Heart left ventricle (tissue), 13 donors: ENCODE results near the gene DOCK4.

Source experiments
- POLR2A ChIP-seq, 2 donors: fragments of 450-650 bp; IDR thresholded peaks; one replicate each; pipeline ENCODE4 v1.6.1; 2017; ENCODE audit warnings: antibody characterized with exemption in 2 of 2, mild to moderate bottlenecking in 2 of 2, moderate library complexity in 2 of 2
- TF ChIP-seq, protein P1 (sequence below), 12 donors: fragments of 200-600 bp; sonication (generic) in 4 of 12; IDR thresholded peaks; one replicate each; pipeline versions ENCODE4 v1.5.0 to v1.8.0; 2018 to 2022; ENCODE audit warnings: antibody characterized with exemption in 12 of 12, mild to moderate bottlenecking in 5 of 12
- donor health status: ischemic (EF 13 %, LVEDD 7.1; RV severe dilation, severe dysfunction).
- donor health status: DM: no; HTN: yes; CAD: no.
- donor health status: DM: no; HTN: no; CAD: no.
- donor health status: ischemic (EF 25% LVEDD 6.9; RV normal size, moderate dysfunction).
- donor health status: ischemic (EF 25% LVEDD 5.7; RV mildly dilated, moderate dysfunction).
- donor health status: ischemic (EF 35%, LVEDD 5.7; RV mildly dilated, moderate dysfunction).
- donor health status: nonischemic (EF 11% LVEDD 7.7; RV severe dilation, severe dysfunction).
- donor health status: DM: yes; HTN: yes; CAD: no.
- donor health status: PGD.
- donor health status: ischemic (EF 29% LVEDD 5.4; RV normal size, mild dysfunction).
- donor health status: nonischemic (EF 23%, LVEDD 6.1; RV moderate dilation, normal function).

DNA sequence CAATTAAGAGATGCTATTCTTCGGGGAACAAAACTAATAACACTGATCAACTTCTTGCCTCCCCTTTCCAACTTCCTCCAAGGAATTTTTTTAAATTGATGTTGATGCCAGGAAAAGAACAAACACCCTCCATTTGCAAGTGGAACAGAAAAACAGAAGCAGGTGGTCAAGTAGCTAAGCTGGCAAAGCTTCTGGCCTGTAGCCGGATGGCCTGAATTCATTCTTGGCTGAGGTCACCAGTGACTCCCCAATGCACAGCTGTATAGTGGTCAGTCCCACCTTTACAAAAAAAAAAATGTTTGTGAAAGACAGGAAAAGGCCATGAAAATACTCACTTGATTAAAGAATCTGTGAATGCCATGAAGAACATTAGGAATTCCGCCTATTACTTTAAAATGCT is 39.1 kb downstream of the DOCK4 start:
- TF ChIP-seq, protein P1, sequence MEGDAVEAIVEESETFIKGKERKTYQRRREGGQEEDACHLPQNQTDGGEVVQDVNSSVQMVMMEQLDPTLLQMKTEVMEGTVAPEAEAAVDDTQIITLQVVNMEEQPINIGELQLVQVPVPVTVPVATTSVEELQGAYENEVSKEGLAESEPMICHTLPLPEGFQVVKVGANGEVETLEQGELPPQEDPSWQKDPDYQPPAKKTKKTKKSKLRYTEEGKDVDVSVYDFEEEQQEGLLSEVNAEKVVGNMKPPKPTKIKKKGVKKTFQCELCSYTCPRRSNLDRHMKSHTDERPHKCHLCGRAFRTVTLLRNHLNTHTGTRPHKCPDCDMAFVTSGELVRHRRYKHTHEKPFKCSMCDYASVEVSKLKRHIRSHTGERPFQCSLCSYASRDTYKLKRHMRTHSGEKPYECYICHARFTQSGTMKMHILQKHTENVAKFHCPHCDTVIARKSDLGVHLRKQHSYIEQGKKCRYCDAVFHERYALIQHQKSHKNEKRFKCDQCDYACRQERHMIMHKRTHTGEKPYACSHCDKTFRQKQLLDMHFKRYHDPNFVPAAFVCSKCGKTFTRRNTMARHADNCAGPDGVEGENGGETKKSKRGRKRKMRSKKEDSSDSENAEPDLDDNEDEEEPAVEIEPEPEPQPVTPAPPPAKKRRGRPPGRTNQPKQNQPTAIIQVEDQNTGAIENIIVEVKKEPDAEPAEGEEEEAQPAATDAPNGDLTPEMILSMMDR (IDR thresholded peaks at IDR 0.05): no peak
- TF ChIP-seq POLR2A (IDR thresholded peaks at IDR 0.05): no peak
